Esophagus muscularis mucosa (tissue), 4 donors: ENCODE measurements around the gene HS3ST4. TPM values are rescaled to one million over a fixed set of nuclear protein-coding genes. Genes with fewer than 3 reads are reported as not detected.

Experiments
- DNase-seq: peaks from one replicate; pipeline ENCODE4 v3.0.0-alpha.2; 2017; ENCODE audit errors: extremely low spot score
- H3K27ac ChIP-seq, 4 donors: fragments of 200-600 bp; sonication (generic); replicated peaks in 1 of 4; 1 replicate in 3 of 4; 2 replicates in 1 of 4; pipeline ENCODE4 v1.5.1; 2016 to 2019; ENCODE audit warnings: mild to moderate bottlenecking in 1 of 4
- H3K27me3 ChIP-seq, 4 donors: fragments of 200-600 bp; sonication (generic); one replicate each; pipeline versions ENCODE4 v1.5.1 to v1.6.0; 2016 to 2019
- H3K36me3 ChIP-seq, 4 donors: fragments of 200-600 bp; sonication (generic); one replicate each; pipeline ENCODE4 v1.5.1; 2016 to 2019
- H3K4me1 ChIP-seq, 4 donors: fragments of 200-600 bp; sonication (generic); one replicate each; pipeline ENCODE4 v1.5.1; 2016 to 2019
- H3K4me3 ChIP-seq, 4 donors: fragments of 200-600 bp; sonication (generic); 1 replicate in 2 of 4; 2 replicates in 2 of 4; pipeline ENCODE4 v1.5.1; 2016 to 2019; ENCODE audit warnings: mild to moderate bottlenecking in 4 of 4, moderate library complexity in 1 of 4
- H3K9me3 ChIP-seq, 4 donors: fragments of 200-600 bp; sonication (generic); 1 replicate in 3 of 4; 2 replicates in 1 of 4; pipeline ENCODE4 v1.5.1; 2016 to 2019
- CTCF ChIP-seq, 3 experiments: fragments of 200-600 bp in 2 of 3; fragments of 450-650 bp in 1 of 3; sonication (generic) in 2 of 3; IDR thresholded peaks; one replicate each; pipeline ENCODE4 v1.5.1; 2017 to 2019; ENCODE audit warnings: antibody characterized with exemption in 3 of 3, mild to moderate bottlenecking in 2 of 3, moderate library complexity in 1 of 3
- EP300 ChIP-seq: sonication (generic); formaldehyde crosslinking; IDR thresholded peaks from one replicate; pipeline ENCODE4 v1.6.1; 2017; ENCODE audit warnings: antibody characterized with exemption
- POLR2A ChIP-seq: fragments of 450-650 bp; IDR thresholded peaks from one replicate; pipeline ENCODE4 v1.6.1; 2017; ENCODE audit warnings: antibody characterized with exemption, moderate library complexity, mild to moderate bottlenecking, low read depth
- POLR2AphosphoS5 ChIP-seq, 2 donors: sonication (generic); formaldehyde crosslinking; IDR thresholded peaks; one replicate each; pipeline ENCODE4 v1.6.1; 2017; ENCODE audit warnings: antibody characterized with exemption in 2 of 2
- WGBS: methylation state at CpG from one replicate; pipeline ENCODE4 v1.1.5; 2018; 5-methylcytosine and 5-hydroxymethylcytosine counted together
- intact Hi-C: fragments of 100-400 bp; cut with DNase I; formaldehyde crosslinking; loops from one replicate; pipeline ENCODE4 v1.15.1; 2023
- total RNA-seq, 4 donors: library from RNA; depleted of rRNA; stranded (reverse); fragments of >200 nt; gene quantifications; one replicate each; pipeline versions ENCODE4 v1.1.0 to v1.2.1, GENCODE V29; 2016

HS3ST4 gene
- total RNA-seq, 4 donors from 2014 or later, result not detected

- H3K27ac ChIP-seq, result no peak overlapping the region
- H3K4me1 ChIP-seq, result no peaks in the 10 kb centered on the region
- TF ChIP-seq POLR2AphosphoS5 (IDR thresholded peaks at IDR 0.05), result no peak
- no peak for TF ChIP-seq EP300
- TF ChIP-seq CTCF (IDR thresholded peaks at IDR 0.05), result no peak
- TF ChIP-seq POLR2A, result no peak
- H3K27me3 ChIP-seq, result no peaks in the 10 kb centered on the region
- no peaks in the 10 kb centered on the region for H3K36me3 ChIP-seq
- H3K9me3 ChIP-seq, result peaks cover 0 to 16% (median 12%) of the 10 kb centered on the region in 4 donors
- 81% methylated on average over 1 of the region's 1 CpG for WGBS
- no peak for DNase-seq
- H3K4me3 ChIP-seq, result no peak overlapping the region
- intact Hi-C loops, result no loop called here
These were observed 320.6 kb downstream of the HS3ST4 start for GRCh38 chr16:26012376-26012775.

- Histone ChIP-seq H3K36me3 (no peaks in the 10 kb centered on the region), H3K4me3 (no peak overlapping the region), H3K27ac (no peak overlapping the region), H3K27me3 (peaks cover 0 to 11% (median 0%) of the 10 kb centered on the region in 4 donors), H3K9me3 (peaks cover 0 to 20% (median 19%) of the 10 kb centered on the region in 4 donors), H3K4me1 (no peaks in the 10 kb centered on the region)
- intact Hi-C loops, result no loop called here
- DNase-seq, result no peak
- TF ChIP-seq POLR2A, result no peak
- TF ChIP-seq POLR2AphosphoS5 (IDR thresholded peaks at IDR 0.05), result no peak
- TF ChIP-seq CTCF (IDR thresholded peaks at IDR 0.05), result no peak
- no peak for TF ChIP-seq EP300
- 75% methylated on average over 3 of the region's 3 CpGs for WGBS
These were observed 324.0 kb downstream of the HS3ST4 start for GRCh38 chr16:26015776-26016175.

- intact Hi-C loops, result no loop called here
- 15% methylated on average over 2 of the region's 2 CpGs for WGBS
These were observed 325.2 kb downstream of the HS3ST4 start for GRCh38 chr16:26016989-26017388.

GRCh38 chr16:26019381-26020242 lies 327.9 kb downstream of the HS3ST4 start:
- intact Hi-C loops, result no loop called here
- H3K9me3 ChIP-seq, result peaks cover 0 to 20% (median 14%) of the 10 kb centered on the region in 4 donors
- no peak overlapping the region for H3K27ac ChIP-seq
- H3K4me1 ChIP-seq, result no peaks in the 10 kb centered on the region
- peaks cover 0 to 15% (median 0%) of the 10 kb centered on the region in 4 donors for H3K27me3 ChIP-seq
- DNase-seq, result no peak
- 20% methylated on average over 12 of the region's 12 CpGs for WGBS
- TF ChIP-seq POLR2A (no peak), EP300 (no peak), POLR2AphosphoS5 (IDR thresholded peaks at IDR 0.05) (no peak), CTCF (IDR thresholded peaks at IDR 0.05) (no peak)
- H3K4me3 ChIP-seq, result no peak overlapping the region
- H3K36me3 ChIP-seq, result no peaks in the 10 kb centered on the region

More at GRCh38 chr16:26016989-26017388, 325.2 kb downstream of the HS3ST4 start:
- H3K36me3 ChIP-seq, result no peaks in the 10 kb centered on the region
- H3K4me1 ChIP-seq, result no peaks in the 10 kb centered on the region
- H3K27ac ChIP-seq, result no peak overlapping the region
- DNase-seq, result no peak
- no peak overlapping the region for H3K4me3 ChIP-seq
- peaks cover 0 to 20% (median 19%) of the 10 kb centered on the region in 4 donors for H3K9me3 ChIP-seq
- TF ChIP-seq POLR2A, result no peak
- no peak for TF ChIP-seq CTCF (IDR thresholded peaks at IDR 0.05)
- no peak for TF ChIP-seq POLR2AphosphoS5 (IDR thresholded peaks at IDR 0.05)
- peaks cover 0 to 15% (median 0%) of the 10 kb centered on the region in 4 donors for H3K27me3 ChIP-seq
